WI38 (cell line): ENCODE data around the gene PRAMEF20.

Experiments
- H3K4me3 ChIP-seq: 2 replicates; pipeline ENCODE4 v1.5.1; 2011; ENCODE audit warnings: low read depth, mild to moderate bottlenecking, control low read depth, low read length
- CTCF ChIP-seq: IDR thresholded peaks from 2 replicates; pipeline ENCODE4 v1.5.1; 2012; ENCODE audit warnings: low read depth, mild to moderate bottlenecking, control low read depth, low read length

The PRAMEF20 gene

GRCh38 chr1:13462682-13463081 is 52.4 kb downstream of the PRAMEF20 start:
- no peak overlapping the region for H3K4me3 ChIP-seq
- no peak for TF ChIP-seq CTCF

GRCh38 chr1:13465515-13465914 is 55.3 kb downstream of the PRAMEF20 start:
- no peak for TF ChIP-seq CTCF
- no peak overlapping the region for H3K4me3 ChIP-seq

GRCh38 chr1:13469343-13469742 is 59.1 kb downstream of the PRAMEF20 start:
- TF ChIP-seq CTCF: no peak
- no peak overlapping the region for H3K4me3 ChIP-seq
